Hair follicular keratinocyte (primary cell): Measurements from ENCODE around the gene CWH43. TPM values are rescaled to one million over a fixed set of nuclear protein-coding genes. Genes with fewer than 3 reads are reported as not detected.

Experiments used
- total RNA-seq: library from RNA; depleted of rRNA; stranded (reverse); fragments of >200 nt; gene quantifications from 2 replicates; pipeline ENCODE4 v1.2.3, GENCODE V29; 2015

Gene CWH43
- 9.3 and 14.8 TPM in 2 replicates for total RNA-seq

DNA sequence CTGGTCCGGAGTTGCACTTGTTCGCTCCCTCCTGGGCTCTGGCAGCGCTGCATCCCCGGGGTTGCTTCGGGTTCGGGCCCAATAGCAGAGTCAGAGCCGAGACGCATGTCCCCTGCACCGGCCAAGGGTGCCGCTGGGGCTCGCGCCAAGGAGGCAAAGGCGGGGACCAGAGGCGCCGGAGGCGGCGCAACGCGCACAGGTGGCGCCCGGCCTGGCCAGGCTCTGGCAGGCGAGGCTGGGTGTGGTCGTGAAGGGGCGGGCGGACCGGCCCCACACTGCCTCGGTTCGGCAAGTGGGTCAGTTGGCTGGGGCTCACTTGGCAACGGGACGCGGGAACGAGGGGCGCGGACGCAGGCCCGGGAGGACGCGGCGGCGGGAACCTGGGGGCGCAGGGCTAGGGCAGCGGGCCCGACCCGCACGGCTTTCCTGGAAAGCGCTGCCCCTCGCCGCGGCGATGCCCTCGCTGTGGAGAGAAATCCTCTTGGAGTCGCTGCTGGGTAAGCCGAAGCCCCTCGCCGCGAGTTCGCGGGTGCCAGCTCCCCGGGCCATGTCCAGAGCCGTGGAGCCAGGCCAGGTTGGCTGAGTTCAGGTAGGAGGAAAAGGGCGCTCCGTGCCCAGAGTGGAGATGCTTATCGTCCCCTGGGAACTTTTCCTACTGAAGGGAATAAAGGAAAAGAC, at the start of gene CWH43:
CWH43 (plus strand) TSS at position 300 of the 678 bp plus-strand sequence; CDS start at position 455, 155 bp downstream.

Other genes with a start within 250 kb of the CWH43 start
- gene FRYL, start 206.0 kb upstream of the CWH43 start, total RNA-seq, result 34.9 and 46.4 TPM in 2 replicates
- 102 and 118 TPM in 2 replicates for gene OCIAD1, start 155.2 kb upstream of the CWH43 start, total RNA-seq
- gene OCIAD2, start 79.5 kb upstream of the CWH43 start, total RNA-seq, result 150 and 201 TPM in 2 replicates